ENCODE data around the gene SPRR2G. TPM values are rescaled to one million over a fixed set of nuclear protein-coding genes. Genes with fewer than 3 reads are reported as not detected.

Gene SPRR2G
- total RNA-seq, 1 experiment from 2014 or later = not detected

DNA sequence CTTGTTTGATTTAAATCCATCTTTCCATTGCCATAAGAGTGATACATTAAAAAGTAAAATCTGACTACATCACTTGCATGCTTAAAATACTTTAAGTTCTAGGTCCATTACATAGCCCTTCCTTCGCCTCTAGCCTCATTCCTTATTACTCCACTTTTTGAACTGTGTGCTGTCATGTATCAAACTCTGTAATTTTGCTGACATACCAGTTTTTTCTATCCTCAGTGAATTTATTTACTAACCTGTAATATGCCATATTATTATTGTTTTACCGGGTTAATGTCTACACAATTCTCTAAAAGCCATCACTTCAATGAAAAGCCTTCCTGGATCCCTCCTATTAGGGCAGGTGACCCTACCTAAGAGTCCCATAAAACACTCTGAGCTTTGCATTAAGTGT lies 4.9 kb upstream of the SPRR2G start:
- H3K9me3 Mint-ChIP-seq = peaks cover 32% of the 10 kb centered on the region in 2 experiments

More for the DNA sequence above, 4.9 kb upstream of the SPRR2G start:
- no peak overlapping the region for H2AK5ac ChIP-seq (ENCODE audit: insufficient read length, low read length)
- H3K56ac ChIP-seq (ENCODE audit: insufficient read length, low read depth, low read length) = no peak overlapping the region
- Mint-ChIP-seq H3K36me3 (ENCODE audit: insufficient read depth in 1 of 3, low read depth in 3 of 3) (peaks cover 13 to 21% (median 14%) of the 10 kb centered on the region in 3 experiments), H3K27ac (no peak overlapping the region), H3K4me3 (no peak overlapping the region), H3K4me1 (no peaks in the 10 kb centered on the region), H3K27me3 (ENCODE audit: low read depth) (0 out of 2 replicates have a peak, but pooled peaks cover 2% of the 10 kb centered on the region)
- H3K27me3 ChIP-seq (ENCODE audit: insufficient read depth, low read length) = no peaks in the 10 kb centered on the region
- no CpG with 5 or more reads among the region's 2 CpGs for WGBS (ENCODE audit: extremely low coverage, insufficient read length, low lambda C conversion rate)
- H3K18ac ChIP-seq (ENCODE audit: insufficient read length, low read depth, low read length) = no peak overlapping the region
- TF ChIP-seq, protein P1, sequence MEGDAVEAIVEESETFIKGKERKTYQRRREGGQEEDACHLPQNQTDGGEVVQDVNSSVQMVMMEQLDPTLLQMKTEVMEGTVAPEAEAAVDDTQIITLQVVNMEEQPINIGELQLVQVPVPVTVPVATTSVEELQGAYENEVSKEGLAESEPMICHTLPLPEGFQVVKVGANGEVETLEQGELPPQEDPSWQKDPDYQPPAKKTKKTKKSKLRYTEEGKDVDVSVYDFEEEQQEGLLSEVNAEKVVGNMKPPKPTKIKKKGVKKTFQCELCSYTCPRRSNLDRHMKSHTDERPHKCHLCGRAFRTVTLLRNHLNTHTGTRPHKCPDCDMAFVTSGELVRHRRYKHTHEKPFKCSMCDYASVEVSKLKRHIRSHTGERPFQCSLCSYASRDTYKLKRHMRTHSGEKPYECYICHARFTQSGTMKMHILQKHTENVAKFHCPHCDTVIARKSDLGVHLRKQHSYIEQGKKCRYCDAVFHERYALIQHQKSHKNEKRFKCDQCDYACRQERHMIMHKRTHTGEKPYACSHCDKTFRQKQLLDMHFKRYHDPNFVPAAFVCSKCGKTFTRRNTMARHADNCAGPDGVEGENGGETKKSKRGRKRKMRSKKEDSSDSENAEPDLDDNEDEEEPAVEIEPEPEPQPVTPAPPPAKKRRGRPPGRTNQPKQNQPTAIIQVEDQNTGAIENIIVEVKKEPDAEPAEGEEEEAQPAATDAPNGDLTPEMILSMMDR (conservative IDR thresholded peaks at IDR 0.05) = no peak
- no peak overlapping the region for H3K27ac ChIP-seq (ENCODE audit: insufficient read length, low read depth, low read length)
- H3K9ac ChIP-seq (ENCODE audit: extremely low read depth, insufficient read length, low read length) = no peak overlapping the region
- H3K4me1 ChIP-seq (ENCODE audit: insufficient read depth, low read length) = no peaks in the 10 kb centered on the region
- no peak overlapping the region for H3K4me2 ChIP-seq (ENCODE audit: insufficient read depth, insufficient read length, low read length)
- no peak overlapping the region for H3K4ac ChIP-seq (ENCODE audit: low read depth, low read length)
- no peak overlapping the region for H2BK20ac ChIP-seq (ENCODE audit: low read depth, low read length, poor library complexity, severe bottlenecking)
- H4K8ac ChIP-seq (replicated peaks; ENCODE audit: insufficient read length, low read depth, low read length) = no peak overlapping the region
- no peaks in the 10 kb centered on the region for H4K20me1 ChIP-seq (ENCODE audit: control insufficient read depth, insufficient read depth, insufficient read length)
- no peak overlapping the region for H3K14ac ChIP-seq (ENCODE audit: insufficient read depth, low read length)
- H2BK15ac ChIP-seq (ENCODE audit: low read depth, low read length) = no peak overlapping the region
- no peak overlapping the region for H3T11ph ChIP-seq (ENCODE audit: low read length)
- H2BK12ac ChIP-seq (ENCODE audit: insufficient read length, low read depth, low read length) = no peak overlapping the region
- no peak overlapping the region for H3K23ac ChIP-seq (ENCODE audit: insufficient read length, low read depth, low read length)
- no peak overlapping the region for H2AFZ ChIP-seq (ENCODE audit: low read length)
- no peak overlapping the region for H2BK5ac ChIP-seq (ENCODE audit: insufficient read length, low read length)
- H3K9me3 ChIP-seq (ENCODE audit: control insufficient read depth, low read depth, low read length) = peaks cover 13% of the 10 kb centered on the region
- no peak overlapping the region for H4K91ac ChIP-seq (ENCODE audit: insufficient read length, low read depth, low read length)
- no peak overlapping the region for H4K5ac ChIP-seq (ENCODE audit: insufficient read length, low read depth, low read length)
- no peaks in the 10 kb centered on the region for H3K79me1 ChIP-seq (ENCODE audit: insufficient read depth, low read depth, low read length, poor library complexity, severe bottlenecking)
- no peaks in the 10 kb centered on the region for H3K23me2 ChIP-seq (ENCODE audit: insufficient read length, low read depth, low read length, poor library complexity, severe bottlenecking)
- H3K79me2 ChIP-seq (ENCODE audit: insufficient read depth, low read length) = no peaks in the 10 kb centered on the region
- no peak overlapping the region for H2BK120ac ChIP-seq (ENCODE audit: low read depth, low read length, poor library complexity, severe bottlenecking)
- no peak for DNase-seq

Measured in H9 (cell line).